ENCODE measurements around the gene PPEF2. TPM values are rescaled to one million over a fixed set of nuclear protein-coding genes. Genes with fewer than 3 reads are reported as not detected.
A peak's percentile ranks its signal among the peaks of the same experiment; 100 is the strongest.
"Not testable (repeated sequence)": the region's sequence is repeated elsewhere in the genome, so short reads cannot be mapped to it uniquely, and the experiment has no call there.

Gene PPEF2
- polyA plus RNA-seq, 4 donors: 0.09 TPM; not detected in 3

DNA sequence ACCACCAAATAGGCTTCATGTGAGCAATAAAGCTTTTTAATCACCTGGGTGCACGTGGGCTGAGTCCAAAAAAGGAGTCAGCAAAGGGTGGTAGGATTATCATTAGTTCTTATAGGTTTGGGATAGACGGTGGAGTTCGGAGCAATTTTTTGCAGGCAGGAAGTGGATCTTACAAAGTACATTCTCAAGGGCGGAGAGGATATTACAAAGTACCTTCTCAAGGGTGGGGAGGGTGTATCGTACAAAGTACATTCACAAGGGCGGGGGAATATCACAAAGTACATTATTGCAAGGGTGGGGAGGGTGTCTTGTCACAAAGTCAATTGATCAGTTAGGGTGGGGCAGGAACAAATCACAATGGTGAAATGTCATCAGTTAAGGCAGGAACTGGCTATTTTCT is 8.6 kb upstream of the PPEF2 start:
- peaks cover 0 to 13% of the 10 kb centered on the region in 2 donors for H3K9me3 ChIP-seq (ENCODE audit: control insufficient read depth in 2 of 2, insufficient read depth in 1 of 2, low read depth in 1 of 2, low read length in 1 of 2)
- not testable (repeated sequence) for H3K4me1 ChIP-seq (ENCODE audit: control insufficient read depth in 3 of 3, insufficient read depth in 2 of 3, low read depth in 1 of 3, low read length in 2 of 3); H3K4me3 ChIP-seq (ENCODE audit: low read depth in 1 of 3, low read length in 3 of 3); H3K27me3 ChIP-seq (ENCODE audit: control insufficient read depth in 3 of 3, insufficient read depth in 3 of 3, low read length in 3 of 3); H3K36me3 ChIP-seq (ENCODE audit: control insufficient read depth in 3 of 3, insufficient read depth in 2 of 3, low read depth in 1 of 3, low read length in 3 of 3); FAIRE-seq; H3K27ac ChIP-seq (ENCODE audit: low read depth in 1 of 3, low read length in 2 of 3)
- 77 to 86% (median 81%) methylated on average over 6 of the region's 6 CpGs for WGBS, 3 donors
- DNase-seq: peak in 1 of 2 donors; percentile 6

GRCh38 chr4:75909405-75909804 is 7.2 kb upstream of the PPEF2 start:
- H3K4me3 ChIP-seq (ENCODE audit: low read depth in 1 of 3, low read length in 3 of 3): no peak overlapping the region
- H3K9me3 ChIP-seq (ENCODE audit: control insufficient read depth in 2 of 2, insufficient read depth in 1 of 2, low read depth in 1 of 2, low read length in 1 of 2): peaks cover 0 to 13% of the 10 kb centered on the region in 2 donors
- no peak for FAIRE-seq
- H3K27ac ChIP-seq (ENCODE audit: low read depth in 1 of 3, low read length in 2 of 3): no peak overlapping the region
- DNase-seq: no peak
- H3K27me3 ChIP-seq (ENCODE audit: control insufficient read depth in 3 of 3, insufficient read depth in 3 of 3, low read length in 3 of 3): no peaks in the 10 kb centered on the region
- 86 to 92% (median 87%) methylated on average over 5 of the region's 5 CpGs for WGBS, 3 donors
- H3K4me1 ChIP-seq (ENCODE audit: control insufficient read depth in 3 of 3, insufficient read depth in 2 of 3, low read depth in 1 of 3, low read length in 2 of 3): no peaks in the 10 kb centered on the region
- peaks cover 0 to 2% (median 0%) of the 10 kb centered on the region in 3 donors for H3K36me3 ChIP-seq (ENCODE audit: control insufficient read depth in 3 of 3, insufficient read depth in 2 of 3, low read depth in 1 of 3, low read length in 3 of 3)

- WGBS, 3 donors: 7 to 30% (median 19%) methylated on average over 3 of the region's 3 CpGs
Observed at GRCh38 chr4:75908555-75908954, 6.3 kb upstream of the PPEF2 start.

GRCh38 chr4:75907966-75908365 is 5.7 kb upstream of the PPEF2 start:
- WGBS, 3 donors: 75 to 87% (median 83%) methylated on average over 3 of the region's 3 CpGs
- H3K36me3 ChIP-seq (ENCODE audit: control insufficient read depth in 3 of 3, insufficient read depth in 2 of 3, low read depth in 1 of 3, low read length in 3 of 3): peaks cover 0 to 2% (median 0%) of the 10 kb centered on the region in 3 donors
- H3K4me3 ChIP-seq (ENCODE audit: low read depth in 1 of 3, low read length in 3 of 3): no peak overlapping the region
- no peaks in the 10 kb centered on the region for H3K27me3 ChIP-seq (ENCODE audit: control insufficient read depth in 3 of 3, insufficient read depth in 3 of 3, low read length in 3 of 3)
- DNase-seq: no peak
- H3K4me1 ChIP-seq (ENCODE audit: control insufficient read depth in 3 of 3, insufficient read depth in 2 of 3, low read depth in 1 of 3, low read length in 2 of 3): no peaks in the 10 kb centered on the region
- H3K27ac ChIP-seq (ENCODE audit: low read depth in 1 of 3, low read length in 2 of 3): no peak overlapping the region
- H3K9me3 ChIP-seq (ENCODE audit: control insufficient read depth in 2 of 2, insufficient read depth in 1 of 2, low read depth in 1 of 2, low read length in 1 of 2): peaks cover 0 to 13% of the 10 kb centered on the region in 2 donors
- no peak for FAIRE-seq

More at GRCh38 chr4:75908555-75908954, 6.3 kb upstream of the PPEF2 start:
- Histone ChIP-seq H3K9me3 (ENCODE audit: control insufficient read depth in 2 of 2, insufficient read depth in 1 of 2, low read depth in 1 of 2, low read length in 1 of 2) (peaks cover 0 to 13% of the 10 kb centered on the region in 2 donors), H3K36me3 (ENCODE audit: control insufficient read depth in 3 of 3, insufficient read depth in 2 of 3, low read depth in 1 of 3, low read length in 3 of 3) (peaks cover 0 to 2% (median 0%) of the 10 kb centered on the region in 3 donors), H3K4me1 (ENCODE audit: control insufficient read depth in 3 of 3, insufficient read depth in 2 of 3, low read depth in 1 of 3, low read length in 2 of 3) (no peaks in the 10 kb centered on the region), H3K4me3 (ENCODE audit: low read depth in 1 of 3, low read length in 3 of 3) (no peak overlapping the region), H3K27me3 (ENCODE audit: control insufficient read depth in 3 of 3, insufficient read depth in 3 of 3, low read length in 3 of 3) (no peaks in the 10 kb centered on the region), H3K27ac (ENCODE audit: low read depth in 1 of 3, low read length in 2 of 3) (no peak overlapping the region)
- DNase-seq (no peak), FAIRE-seq (no peak)

- Histone ChIP-seq H3K9me3 (ENCODE audit: control insufficient read depth in 2 of 2, insufficient read depth in 1 of 2, low read depth in 1 of 2, low read length in 1 of 2) (no peaks in the 10 kb centered on the region), H3K27ac (ENCODE audit: low read depth in 1 of 3, low read length in 2 of 3) (no peak overlapping the region), H3K4me3 (ENCODE audit: low read depth in 1 of 3, low read length in 3 of 3) (no peak overlapping the region), H3K27me3 (ENCODE audit: control insufficient read depth in 3 of 3, insufficient read depth in 3 of 3, low read length in 3 of 3) (no peaks in the 10 kb centered on the region), H3K36me3 (ENCODE audit: control insufficient read depth in 3 of 3, insufficient read depth in 2 of 3, low read depth in 1 of 3, low read length in 3 of 3) (no peaks in the 10 kb centered on the region), H3K4me1 (ENCODE audit: control insufficient read depth in 3 of 3, insufficient read depth in 2 of 3, low read depth in 1 of 3, low read length in 2 of 3) (no peaks in the 10 kb centered on the region)
- FAIRE-seq: no peak
- WGBS, 3 donors: 12 to 55% (median 27%) methylated on average over 5 of the region's 5 CpGs
- DNase-seq: peak; percentile 53 to 70
Observed at GRCh38 chr4:75904076-75904475, 1.8 kb upstream of the PPEF2 start.

DNA sequence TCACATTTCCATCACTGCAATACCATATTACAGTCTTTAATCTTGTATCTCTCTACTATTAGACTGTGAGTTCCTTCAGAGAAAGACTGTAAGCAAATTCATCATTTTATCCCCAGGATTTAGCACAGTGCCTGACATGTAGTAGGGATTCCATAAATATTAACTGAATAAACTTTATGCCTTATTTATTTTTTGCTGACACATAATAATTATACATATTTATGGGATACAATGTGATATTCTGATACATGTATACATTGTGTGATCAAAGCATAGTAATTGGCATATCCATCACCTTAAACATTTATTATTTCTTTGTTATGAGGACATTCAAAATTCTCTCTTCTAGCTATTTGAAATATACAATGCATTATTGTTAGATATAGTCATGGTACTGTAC is 3.7 kb downstream of the PPEF2 start:
- Histone ChIP-seq H3K4me1 (ENCODE audit: control insufficient read depth in 3 of 3, insufficient read depth in 2 of 3, low read depth in 1 of 3, low read length in 2 of 3) (peaks cover 0 to 3% (median 2%) of the 10 kb centered on the region in 3 donors), H3K27me3 (ENCODE audit: control insufficient read depth in 3 of 3, insufficient read depth in 3 of 3, low read length in 3 of 3) (no peaks in the 10 kb centered on the region), H3K27ac (ENCODE audit: low read depth in 1 of 3, low read length in 2 of 3) (no peak overlapping the region), H3K36me3 (ENCODE audit: control insufficient read depth in 3 of 3, insufficient read depth in 2 of 3, low read depth in 1 of 3, low read length in 3 of 3) (no peaks in the 10 kb centered on the region), H3K4me3 (ENCODE audit: low read depth in 1 of 3, low read length in 3 of 3) (no peak overlapping the region), H3K9me3 (ENCODE audit: control insufficient read depth in 2 of 2, insufficient read depth in 1 of 2, low read depth in 1 of 2, low read length in 1 of 2) (no peaks in the 10 kb centered on the region)
- FAIRE-seq (no peak), DNase-seq (no peak)

DNA sequence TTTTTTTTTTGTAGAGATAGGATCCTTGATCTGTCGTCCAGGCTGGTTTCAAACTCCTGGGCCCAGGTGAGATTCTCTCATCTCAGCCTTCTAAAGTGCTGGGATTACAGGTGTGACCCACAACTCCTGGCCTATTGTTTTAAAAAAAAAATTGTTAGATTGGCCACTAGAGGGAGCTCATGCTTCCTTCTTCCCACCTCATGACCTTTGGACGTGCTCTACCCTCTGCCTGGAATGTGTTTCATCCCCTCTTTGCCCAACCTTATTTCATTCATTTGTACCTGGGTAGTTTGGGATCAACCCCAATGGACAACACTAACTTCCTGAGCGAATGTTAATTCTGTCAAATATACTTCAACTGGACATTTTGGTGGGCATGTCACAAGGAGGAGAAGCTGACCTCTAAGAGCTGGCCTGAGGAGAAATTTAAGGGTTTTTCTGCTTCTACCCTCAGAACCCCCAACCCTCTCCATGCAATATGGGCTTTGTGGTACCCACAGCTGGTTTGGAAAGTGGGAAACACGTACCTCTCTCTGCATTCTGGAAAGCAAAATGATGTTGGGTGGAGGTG is 6.4 kb downstream of the PPEF2 start:
- 36 to 50% (median 43%) methylated on average over 4 of the region's 4 CpGs for WGBS, 3 donors
- DNase-seq (peak; percentile 67 to 71), FAIRE-seq (no peak)
- Histone ChIP-seq H3K9me3 (ENCODE audit: control insufficient read depth in 2 of 2, insufficient read depth in 1 of 2, low read depth in 1 of 2, low read length in 1 of 2) (no peaks in the 10 kb centered on the region), H3K4me1 (ENCODE audit: control insufficient read depth in 3 of 3, insufficient read depth in 2 of 3, low read depth in 1 of 3, low read length in 2 of 3) (peaks cover 0 to 3% (median 2%) of the 10 kb centered on the region in 3 donors), H3K27me3 (ENCODE audit: control insufficient read depth in 3 of 3, insufficient read depth in 3 of 3, low read length in 3 of 3) (no peaks in the 10 kb centered on the region), H3K36me3 (ENCODE audit: control insufficient read depth in 3 of 3, insufficient read depth in 2 of 3, low read depth in 1 of 3, low read length in 3 of 3) (no peaks in the 10 kb centered on the region), H3K4me3 (ENCODE audit: low read depth in 1 of 3, low read length in 3 of 3) (no peak overlapping the region), H3K27ac (ENCODE audit: low read depth in 1 of 3, low read length in 2 of 3) (no peak overlapping the region)

DNA sequence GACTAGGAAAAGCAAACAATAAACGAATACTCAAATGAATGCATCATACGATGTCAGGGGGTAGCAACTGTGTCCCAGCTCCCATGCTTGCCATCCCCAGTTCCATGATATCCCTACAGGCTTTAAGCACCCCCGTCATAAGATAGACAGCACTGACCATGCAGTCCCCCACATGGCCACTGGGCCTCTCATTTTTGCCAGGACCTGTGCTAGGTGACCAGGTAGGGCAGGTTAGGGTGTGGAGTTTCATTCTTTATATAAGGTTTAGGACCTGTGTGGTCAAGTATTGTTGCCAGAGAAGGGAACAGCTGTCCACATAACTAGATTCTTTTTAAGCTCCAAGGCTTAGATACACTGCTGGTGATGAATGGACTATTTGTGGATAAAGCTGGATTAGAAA is 9.7 kb downstream of the PPEF2 start:
- Histone ChIP-seq H3K27ac (ENCODE audit: low read depth in 1 of 3, low read length in 2 of 3) (no peak overlapping the region), H3K36me3 (ENCODE audit: control insufficient read depth in 3 of 3, insufficient read depth in 2 of 3, low read depth in 1 of 3, low read length in 3 of 3) (no peaks in the 10 kb centered on the region), H3K27me3 (ENCODE audit: control insufficient read depth in 3 of 3, insufficient read depth in 3 of 3, low read length in 3 of 3) (peaks cover 0 to 9% (median 0%) of the 10 kb centered on the region in 3 donors), H3K4me1 (ENCODE audit: control insufficient read depth in 3 of 3, insufficient read depth in 2 of 3, low read depth in 1 of 3, low read length in 2 of 3) (peaks cover 0 to 3% (median 2%) of the 10 kb centered on the region in 3 donors), H3K9me3 (ENCODE audit: control insufficient read depth in 2 of 2, insufficient read depth in 1 of 2, low read depth in 1 of 2, low read length in 1 of 2) (no peaks in the 10 kb centered on the region), H3K4me3 (ENCODE audit: low read depth in 1 of 3, low read length in 3 of 3) (no peak overlapping the region)
- no peak for FAIRE-seq
- DNase-seq: no peak
- 54 to 77% (median 56%) methylated on average over 3 of the region's 3 CpGs for WGBS, 3 donors

- DNase-seq (no peak), FAIRE-seq (no peak)
- peaks cover 0 to 10% (median 0%) of the 10 kb centered on the region in 3 donors for H3K27me3 ChIP-seq (ENCODE audit: control insufficient read depth in 3 of 3, insufficient read depth in 3 of 3, low read length in 3 of 3)
- H3K27ac ChIP-seq (ENCODE audit: low read depth in 1 of 3, low read length in 2 of 3): no peak overlapping the region
- H3K36me3 ChIP-seq (ENCODE audit: control insufficient read depth in 3 of 3, insufficient read depth in 2 of 3, low read depth in 1 of 3, low read length in 3 of 3): no peaks in the 10 kb centered on the region
- WGBS, 3 donors: 89 to 93% (median 91%) methylated on average over 14 of the region's 14 CpGs
- H3K4me1 ChIP-seq (ENCODE audit: control insufficient read depth in 3 of 3, insufficient read depth in 2 of 3, low read depth in 1 of 3, low read length in 2 of 3): peaks cover 0 to 3% (median 2%) of the 10 kb centered on the region in 3 donors
- H3K9me3 ChIP-seq (ENCODE audit: control insufficient read depth in 2 of 2, insufficient read depth in 1 of 2, low read depth in 1 of 2, low read length in 1 of 2): no peaks in the 10 kb centered on the region
- no peak overlapping the region for H3K4me3 ChIP-seq (ENCODE audit: low read depth in 1 of 3, low read length in 3 of 3)
Observed at GRCh38 chr4:75891611-75892010, 10.6 kb downstream of the PPEF2 start.
